ENCODE data around the gene PLSCR4.

PLSCR4 gene

DNA sequence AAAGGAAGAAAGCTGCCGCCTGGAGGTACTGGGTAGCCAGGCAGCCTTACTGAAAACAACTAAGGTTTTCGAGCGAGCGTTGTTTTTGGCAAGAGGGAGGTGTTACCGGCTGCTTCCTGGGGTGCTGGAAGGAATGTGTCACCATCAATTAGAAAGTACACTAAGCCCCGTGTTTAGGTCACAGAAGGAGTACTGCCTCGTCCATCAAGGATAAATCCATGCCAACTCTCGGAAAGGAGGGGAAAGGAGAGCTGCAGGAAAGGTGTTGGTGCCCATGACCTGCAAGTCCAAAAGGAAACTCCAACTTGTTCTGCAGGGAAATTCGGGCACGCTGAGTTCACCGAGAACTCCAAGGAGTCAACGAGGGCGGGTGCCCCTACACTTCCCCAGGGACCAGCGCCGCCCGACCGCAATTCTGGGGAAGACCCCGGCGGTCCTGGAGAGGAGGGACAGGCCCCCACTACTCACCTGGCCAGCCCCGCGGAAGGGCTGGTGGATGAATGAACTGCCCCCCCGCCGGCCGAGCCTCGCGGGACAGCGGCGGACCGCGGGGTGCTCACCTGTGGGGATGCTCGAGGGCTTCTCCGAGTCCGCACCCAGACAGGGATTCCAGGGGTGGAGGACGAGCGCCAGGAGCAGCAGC, 90.5 kb downstream of the PLSCR4 start:
- DNase-seq: no peak

- DNase-seq: no peak
Measured at GRCh38 chr3:146159616-146160320, 91.1 kb downstream of the PLSCR4 start.

- DNase-seq: no peak
Measured at GRCh38 chr3:146159037-146159436, 91.9 kb downstream of the PLSCR4 start.

DNA sequence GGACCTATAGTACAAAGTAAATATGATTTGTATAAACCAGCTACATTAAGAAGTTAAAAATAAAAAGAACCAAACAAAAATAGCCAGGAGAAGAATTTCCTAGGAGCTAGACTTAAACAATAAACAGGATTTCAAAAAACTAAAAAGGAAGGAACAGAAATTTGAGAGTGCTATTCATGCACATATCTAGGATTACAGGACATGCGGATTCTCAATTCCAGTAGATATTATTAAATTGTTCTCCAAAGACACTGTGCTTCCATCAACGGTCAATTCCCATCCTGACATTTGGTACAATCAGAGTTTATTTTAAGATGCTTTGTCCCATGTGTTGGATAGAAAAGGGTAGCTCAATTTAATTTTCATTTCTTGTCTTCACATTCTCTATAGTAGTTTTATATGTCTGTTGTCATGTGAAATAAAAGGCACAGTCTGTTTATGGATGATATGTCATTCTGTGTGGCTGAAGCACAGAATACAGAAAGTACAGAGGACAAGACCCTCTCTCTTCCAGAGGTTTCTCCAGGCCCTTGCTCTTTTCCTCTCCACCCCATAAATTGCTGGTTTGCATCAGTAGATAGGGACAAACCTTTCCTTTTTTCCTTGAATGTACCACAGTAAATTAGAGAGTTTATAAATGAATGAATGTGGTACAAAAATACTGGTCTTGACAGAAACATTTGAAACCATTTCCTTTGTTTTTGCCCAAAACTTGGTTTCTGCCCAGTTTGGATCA, 93.4 kb downstream of the PLSCR4 start:
- no peak for DNase-seq

- no peak for DNase-seq
Measured at GRCh38 chr3:146156666-146157314, 94.1 kb downstream of the PLSCR4 start.

- no peak for DNase-seq
Measured at GRCh38 chr3:146156095-146156494, 94.8 kb downstream of the PLSCR4 start.

GRCh38 chr3:146154995-146155394, 95.9 kb downstream of the PLSCR4 start:
- DNase-seq: no peak

DNA sequence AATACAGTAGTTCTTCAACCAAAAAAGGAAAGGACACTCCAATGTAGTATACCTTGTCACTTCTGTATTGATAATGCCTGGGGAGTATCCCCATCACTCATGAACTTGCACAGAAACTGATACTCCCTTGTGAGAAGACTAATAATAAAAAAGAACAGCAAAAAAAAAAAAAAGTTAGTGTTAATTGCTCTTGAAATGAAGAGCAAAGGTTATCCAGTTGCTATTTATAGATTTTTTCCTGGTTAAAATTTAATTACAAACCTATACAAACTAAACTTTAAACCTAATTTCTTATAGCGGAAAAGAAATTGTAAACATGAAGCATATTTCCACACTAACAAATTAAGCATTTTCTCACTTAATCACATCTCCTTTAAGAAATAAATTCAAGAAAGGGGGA, 96.6 kb downstream of the PLSCR4 start:
- no peak for DNase-seq

- no peak for DNase-seq
Measured at GRCh38 chr3:146153429-146153828, 97.5 kb downstream of the PLSCR4 start.

GRCh38 chr3:146152834-146153233, 98.1 kb downstream of the PLSCR4 start:
- no peak for DNase-seq

DNA sequence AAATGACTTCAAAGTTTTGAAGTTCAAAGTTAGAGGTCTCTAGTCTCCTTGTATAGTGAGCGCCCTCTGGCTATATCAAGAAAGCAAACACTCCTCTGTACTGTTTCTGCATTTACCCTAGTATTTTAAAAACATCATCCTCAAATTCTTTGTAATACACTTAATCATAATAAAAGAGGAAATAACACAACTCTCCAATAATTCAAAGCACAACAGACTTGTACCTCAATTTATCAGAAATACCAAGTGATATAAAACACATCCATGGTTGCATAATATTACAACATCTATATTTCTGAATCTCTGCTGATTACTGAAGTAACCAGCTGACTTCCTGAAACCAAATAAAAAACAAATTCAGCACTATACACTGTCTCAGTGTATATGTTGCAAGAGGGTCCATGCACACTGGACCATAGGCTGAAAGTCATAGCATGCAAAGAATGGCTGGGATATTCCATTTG, 102.4 kb downstream of the PLSCR4 start:
- DNase-seq: no peak

- DNase-seq: no peak
Measured at GRCh38 chr3:146145642-146146041, 105.3 kb downstream of the PLSCR4 start.

GRCh38 chr3:146142757-146143156, 108.1 kb downstream of the PLSCR4 start:
- no peak for DNase-seq

Measured in CD4-positive, alpha-beta T cell treated with Interleukin-4 for 4 hours (primary cell).